K562 (cell line): ENCODE results near the gene PCBP2. TPM values are rescaled to one million over a fixed set of nuclear protein-coding genes. Genes with fewer than 3 reads are reported as not detected.

Experiments used
- FOXA1 ChIP-seq: fragments of 450-650 bp; IDR thresholded peaks from 2 replicates; pipeline ENCODE4 v1.6.1; 2016; ENCODE audit warnings: mild to moderate bottlenecking, borderline replicate concordance
- MED1 ChIP-seq: sonication (generic); formaldehyde crosslinking; IDR thresholded peaks from 2 replicates; pipeline ENCODE4 v1.8.1; 2023; ENCODE audit warnings: missing genetic modification reagents, borderline replicate concordance
- NUFIP1 ChIP-seq: fragments of 450-650 bp; IDR thresholded peaks from 2 replicates; pipeline ENCODE4 v1.6.1; 2018; ENCODE audit not compliant: partially characterized antibody
- RFX5 ChIP-seq: IDR thresholded peaks from 2 replicates; pipeline ENCODE4 v1.6.1; 2011; ENCODE audit warnings: low read depth, mild to moderate bottlenecking, improper control_type of control experiment, low read length
- SMARCC2 ChIP-seq: fragments of 450-650 bp; IDR thresholded peaks from 2 replicates; pipeline ENCODE4 v1.6.1; 2017; ENCODE audit warnings: antibody characterized with exemption, moderate library complexity, mild to moderate bottlenecking, low read depth
- SMARCE1 ChIP-seq: fragments of 450-650 bp; IDR thresholded peaks from 2 replicates; pipeline ENCODE4 v1.7.1; 2016; ENCODE audit warnings: mild to moderate bottlenecking
- SREBF1 ChIP-seq: fragments of 150-350 bp; IDR thresholded peaks from 2 replicates; pipeline ENCODE4 v1.6.1; 2014; ENCODE audit warnings: antibody characterized with exemption, low read depth, low read length, borderline replicate concordance
- TOE1 ChIP-seq, 2 experiments: fragments of 450-650 bp in 1 of 2; sonication (generic) in 1 of 2; formaldehyde crosslinking in 1 of 2; IDR thresholded peaks; 2 replicates each; pipeline versions ENCODE4 v1.7.1 to v1.8.0; 2016 to 2022; ENCODE audit warnings: borderline replicate concordance in 2 of 2, mild to moderate bottlenecking in 2 of 2, antibody characterized with exemption in 1 of 2, inconsistent platforms in 1 of 2, low read depth in 1 of 2, missing genetic modification reagents in 1 of 2, moderate library complexity in 1 of 2
- ZFX ChIP-seq: sonication (generic); formaldehyde crosslinking; IDR thresholded peaks from 2 replicates; pipeline ENCODE4 v1.8.0; 2022; ENCODE audit warnings: mild to moderate bottlenecking, missing genetic modification reagents, moderate library complexity
- ZNF561 ChIP-seq: fragments of 450-650 bp; formaldehyde crosslinking; conservative IDR thresholded peaks from 2 replicates; pipeline ENCODE4 v1.4.0; 2020; ENCODE audit warnings: mild to moderate bottlenecking, moderate library complexity
- polyA plus RNA-seq, 8 experiments: library from polyadenylated mRNA; depleted of rRNA in 4 of 8; stranded (reverse) in 5 of 8; unstranded in 3 of 8; fragments of >200 nt; fragmentation: Nextera tagmentation in 2 of 8; fragmentation: Illumina TruSeq in 1 of 8; extraction: Ambion mirVana in 2 of 8; extraction: Trizol in 1 of 8; gene quantifications; 2 replicates each; pipeline versions ENCODE4 v1.2.1 to v1.2.3, GENCODE V29; 2011 to 2014; ENCODE audit warnings: inconsistent platforms in 1 of 8, missing spikeins in 1 of 8
- total RNA-seq, 7 experiments: library from RNA; depleted of rRNA in 6 of 7; stranded (reverse); fragments of >200 nt in 6 of 7; fragmentation: Illumina TruSeq in 2 of 7; extraction: Trizol in 2 of 7; gene quantifications; 2 replicates each; pipeline versions ENCODE4 v1.2.1 to v1.2.3, GENCODE V29; 2011 to 2021; ENCODE audit warnings: low replicate concordance in 1 of 7
- TF ChIP-seq, protein P1 (sequence below): sonication (generic); formaldehyde crosslinking; IDR thresholded peaks from 2 replicates; pipeline ENCODE4 v1.8.0; 2022; ENCODE audit warnings: mild to moderate bottlenecking, missing genetic modification reagents
- TF ChIP-seq, protein P2 (sequence below): fragments of 450-650 bp; IDR thresholded peaks from one replicate; pipeline ENCODE4 v1.6.1; 2018; ENCODE audit warnings: mild to moderate bottlenecking, moderate library complexity; ENCODE audit not compliant: partially characterized antibody
- TF ChIP-seq, protein P3 (sequence below): sonication (generic); formaldehyde crosslinking; IDR thresholded peaks from 2 replicates; pipeline ENCODE4 v1.9.0; 2022; ENCODE audit warnings: mild to moderate bottlenecking, missing genetic modification reagents
- TF ChIP-seq, protein P4 (sequence below), 2 experiments: fragments of 450-650 bp; IDR thresholded peaks; 2 replicates each; pipeline ENCODE4 v1.6.1; 2018; ENCODE audit warnings: mild to moderate bottlenecking in 2 of 2, low read depth in 1 of 2; ENCODE audit not compliant: partially characterized antibody in 2 of 2
- TF ChIP-seq, protein P5 (sequence below): fragments of 450-650 bp; conservative IDR thresholded peaks from 2 replicates; pipeline ENCODE4 v1.6.1; 2016; ENCODE audit warnings: missing genetic modification characterization, low read depth, mild to moderate bottlenecking, missing compliant biosample characterization, moderate library complexity

PCBP2 gene
- total and polyA plus RNA-seq, 9 of the 15 experiments (the other 6 are each of a cell fraction or from before 2014, with no cell fraction given) = 137 to 831 (median 328) TPM

DNA sequence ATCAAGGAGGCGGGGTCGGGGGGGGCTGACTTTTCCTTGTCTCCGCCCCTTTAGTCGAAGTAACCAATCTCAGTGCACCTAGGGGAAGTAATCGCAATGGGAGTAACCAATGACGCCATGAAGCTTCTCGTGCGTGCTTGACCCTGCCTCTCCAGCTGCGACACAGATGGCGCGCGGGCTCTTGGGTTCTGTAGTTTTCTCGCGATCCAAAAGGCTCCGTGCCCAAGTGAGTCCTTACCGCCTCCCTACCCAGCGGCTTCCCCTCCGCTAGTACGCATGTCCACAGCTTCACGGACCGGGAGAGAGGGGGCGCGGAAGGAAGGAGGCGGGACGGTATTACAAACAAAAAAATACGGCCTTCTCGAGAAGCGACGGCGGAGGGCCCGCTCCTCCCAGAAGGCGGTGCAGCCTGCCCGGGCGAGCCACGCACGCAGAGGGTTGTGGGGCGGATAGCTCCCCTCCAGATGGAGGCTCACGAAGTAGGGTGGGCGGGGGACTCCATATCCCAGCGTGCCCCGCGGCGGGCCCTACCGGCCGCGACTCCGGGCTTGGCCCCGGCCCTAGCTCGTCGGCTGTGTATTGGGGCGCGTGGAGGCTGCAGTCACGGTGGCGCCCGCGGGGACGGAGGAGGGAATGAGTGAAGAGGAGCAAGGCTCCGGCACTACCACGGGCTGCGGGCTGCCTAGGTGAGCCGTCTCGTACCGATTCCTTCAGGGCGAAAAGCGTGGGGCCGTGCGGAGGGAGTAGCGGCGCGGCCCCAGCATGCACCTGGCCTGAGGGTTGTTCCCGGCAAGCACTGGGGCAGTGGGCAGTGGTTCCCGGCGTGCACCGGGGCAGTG lies 49.1 kb downstream of the PCBP2 start, which contains the start of gene TARBP2 (continued):
- TF ChIP-seq SMARCE1 = no peak
- TF ChIP-seq, protein P1, sequence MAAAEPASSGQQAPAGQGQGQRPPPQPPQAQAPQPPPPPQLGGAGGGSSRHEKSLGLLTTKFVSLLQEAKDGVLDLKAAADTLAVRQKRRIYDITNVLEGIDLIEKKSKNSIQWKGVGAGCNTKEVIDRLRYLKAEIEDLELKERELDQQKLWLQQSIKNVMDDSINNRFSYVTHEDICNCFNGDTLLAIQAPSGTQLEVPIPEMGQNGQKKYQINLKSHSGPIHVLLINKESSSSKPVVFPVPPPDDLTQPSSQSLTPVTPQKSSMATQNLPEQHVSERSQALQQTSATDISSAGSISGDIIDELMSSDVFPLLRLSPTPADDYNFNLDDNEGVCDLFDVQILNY (CRISPR knock-in tag) = peak; percentile 70; the same call in 1 of the 2 replicates
- TF ChIP-seq, protein P2, sequence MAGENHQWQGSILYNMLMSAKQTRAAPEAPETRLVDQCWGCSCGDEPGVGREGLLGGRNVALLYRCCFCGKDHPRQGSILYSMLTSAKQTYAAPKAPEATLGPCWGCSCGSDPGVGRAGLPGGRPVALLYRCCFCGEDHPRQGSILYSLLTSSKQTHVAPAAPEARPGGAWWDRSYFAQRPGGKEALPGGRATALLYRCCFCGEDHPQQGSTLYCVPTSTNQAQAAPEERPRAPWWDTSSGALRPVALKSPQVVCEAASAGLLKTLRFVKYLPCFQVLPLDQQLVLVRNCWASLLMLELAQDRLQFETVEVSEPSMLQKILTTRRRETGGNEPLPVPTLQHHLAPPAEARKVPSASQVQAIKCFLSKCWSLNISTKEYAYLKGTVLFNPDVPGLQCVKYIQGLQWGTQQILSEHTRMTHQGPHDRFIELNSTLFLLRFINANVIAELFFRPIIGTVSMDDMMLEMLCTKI = no peak
- TF ChIP-seq MED1 (CRISPR knock-in tag) = no peak
- TF ChIP-seq, protein P3, sequence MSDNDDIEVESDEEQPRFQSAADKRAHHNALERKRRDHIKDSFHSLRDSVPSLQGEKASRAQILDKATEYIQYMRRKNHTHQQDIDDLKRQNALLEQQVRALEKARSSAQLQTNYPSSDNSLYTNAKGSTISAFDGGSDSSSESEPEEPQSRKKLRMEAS (CRISPR knock-in tag) = peak; percentile 86
- TF ChIP-seq ZFX (CRISPR knock-in tag) = peak; percentile 99
- TF ChIP-seq FOXA1 = no peak
- TF ChIP-seq, protein P4, sequence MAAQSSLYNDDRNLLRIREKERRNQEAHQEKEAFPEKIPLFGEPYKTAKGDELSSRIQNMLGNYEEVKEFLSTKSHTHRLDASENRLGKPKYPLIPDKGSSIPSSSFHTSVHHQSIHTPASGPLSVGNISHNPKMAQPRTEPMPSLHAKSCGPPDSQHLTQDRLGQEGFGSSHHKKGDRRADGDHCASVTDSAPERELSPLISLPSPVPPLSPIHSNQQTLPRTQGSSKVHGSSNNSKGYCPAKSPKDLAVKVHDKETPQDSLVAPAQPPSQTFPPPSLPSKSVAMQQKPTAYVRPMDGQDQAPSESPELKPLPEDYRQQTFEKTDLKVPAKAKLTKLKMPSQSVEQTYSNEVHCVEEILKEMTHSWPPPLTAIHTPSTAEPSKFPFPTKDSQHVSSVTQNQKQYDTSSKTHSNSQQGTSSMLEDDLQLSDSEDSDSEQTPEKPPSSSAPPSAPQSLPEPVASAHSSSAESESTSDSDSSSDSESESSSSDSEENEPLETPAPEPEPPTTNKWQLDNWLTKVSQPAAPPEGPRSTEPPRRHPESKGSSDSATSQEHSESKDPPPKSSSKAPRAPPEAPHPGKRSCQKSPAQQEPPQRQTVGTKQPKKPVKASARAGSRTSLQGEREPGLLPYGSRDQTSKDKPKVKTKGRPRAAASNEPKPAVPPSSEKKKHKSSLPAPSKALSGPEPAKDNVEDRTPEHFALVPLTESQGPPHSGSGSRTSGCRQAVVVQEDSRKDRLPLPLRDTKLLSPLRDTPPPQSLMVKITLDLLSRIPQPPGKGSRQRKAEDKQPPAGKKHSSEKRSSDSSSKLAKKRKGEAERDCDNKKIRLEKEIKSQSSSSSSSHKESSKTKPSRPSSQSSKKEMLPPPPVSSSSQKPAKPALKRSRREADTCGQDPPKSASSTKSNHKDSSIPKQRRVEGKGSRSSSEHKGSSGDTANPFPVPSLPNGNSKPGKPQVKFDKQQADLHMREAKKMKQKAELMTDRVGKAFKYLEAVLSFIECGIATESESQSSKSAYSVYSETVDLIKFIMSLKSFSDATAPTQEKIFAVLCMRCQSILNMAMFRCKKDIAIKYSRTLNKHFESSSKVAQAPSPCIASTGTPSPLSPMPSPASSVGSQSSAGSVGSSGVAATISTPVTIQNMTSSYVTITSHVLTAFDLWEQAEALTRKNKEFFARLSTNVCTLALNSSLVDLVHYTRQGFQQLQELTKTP (IDR thresholded peaks at IDR 0.05; ENCODE audit: low read depth in 1 of 2, partially characterized antibody in 2 of 2) = peak in 1 of 2 experiments; percentile 98
- TF ChIP-seq, protein P5, sequence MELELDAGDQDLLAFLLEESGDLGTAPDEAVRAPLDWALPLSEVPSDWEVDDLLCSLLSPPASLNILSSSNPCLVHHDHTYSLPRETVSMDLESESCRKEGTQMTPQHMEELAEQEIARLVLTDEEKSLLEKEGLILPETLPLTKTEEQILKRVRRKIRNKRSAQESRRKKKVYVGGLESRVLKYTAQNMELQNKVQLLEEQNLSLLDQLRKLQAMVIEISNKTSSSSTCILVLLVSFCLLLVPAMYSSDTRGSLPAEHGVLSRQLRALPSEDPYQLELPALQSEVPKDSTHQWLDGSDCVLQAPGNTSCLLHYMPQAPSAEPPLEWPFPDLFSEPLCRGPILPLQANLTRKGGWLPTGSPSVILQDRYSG (tag) = peak; percentile 90
- 0 out of 2 replicates have a peak, but pooled peaks have one; percentile 59 for TF ChIP-seq ZNF561 (CRISPR knock-in tag)
- no peak; the same call in 1 of the 2 replicates for TF ChIP-seq TOE1 (IDR thresholded peaks at IDR 0.05; ENCODE audit: borderline replicate concordance)
- TF ChIP-seq TOE1 (CRISPR knock-in tag; IDR thresholded peaks at IDR 0.05; ENCODE audit: borderline replicate concordance, low read depth) = 0 out of 2 replicates have a peak, but pooled peaks have one; percentile 82
- no peak for TF ChIP-seq NUFIP1
- peak; percentile 70; the same call in 1 of the 2 replicates for TF ChIP-seq RFX5
- TF ChIP-seq SREBF1 = no peak
- TF ChIP-seq SMARCC2 = no peak
